MCF 10A (cell line): Measurements from ENCODE around the gene NDUFAF3. TPM values are rescaled to one million over a fixed set of nuclear protein-coding genes. Genes with fewer than 3 reads are reported as not detected.

Experiments used
- BruUV-seq: library from RNA; stranded (reverse); fragments of 400-500 nt; replicated peaks from 2 replicates; lab custom pipeline; 2021; lab: Mats Ljungman, UMichigan
- CTCF ChIA-PET: fragments of 300-600 bp; sonication (Branson Sonifier 250); formaldehyde crosslinking; extraction: SDS; loops from one replicate; lab custom pipeline; 2021; ENCODE audit warnings: antibody characterized with exemption, inconsistent platforms; lab: Yijun Ruan, JAX
- POLR2A ChIA-PET: fragments of 300-600, 350-650 bp; sonication (Branson Sonifier 250); formaldehyde crosslinking; extraction: SDS; loops from one replicate; lab custom pipeline; 2020; ENCODE audit warnings: antibody characterized with exemption, inconsistent platforms; lab: Yijun Ruan, JAX
- DNase-seq: peaks from one replicate; pipeline ENCODE4 v3.0.0-alpha.2; 2018; ENCODE audit not compliant: unreplicated experiment
- H3K27ac Mint-ChIP-seq: one replicate; pipeline ENCODE4 v1.8.0; 2022; ENCODE audit warnings: mild to moderate bottlenecking, low read depth, mixed read lengths; ENCODE audit not compliant: unreplicated experiment
- H3K27me3 Mint-ChIP-seq: one replicate; pipeline ENCODE4 v1.8.0; 2022; ENCODE audit warnings: mixed read lengths; ENCODE audit not compliant: insufficient read depth, unreplicated experiment
- H3K36me3 Mint-ChIP-seq: one replicate; pipeline ENCODE4 v1.8.0; 2022; ENCODE audit warnings: mild to moderate bottlenecking, moderate library complexity, mixed read lengths; ENCODE audit not compliant: insufficient read depth, unreplicated experiment
- H3K4me1 Mint-ChIP-seq: one replicate; pipeline ENCODE4 v1.8.0; 2022; ENCODE audit warnings: mixed read lengths; ENCODE audit not compliant: insufficient read depth, unreplicated experiment
- H3K4me3 Mint-ChIP-seq: one replicate; pipeline ENCODE4 v1.8.0; 2022; ENCODE audit warnings: mild to moderate bottlenecking, moderate library complexity, mixed read lengths; ENCODE audit not compliant: unreplicated experiment
- H3K9me3 Mint-ChIP-seq: one replicate; pipeline ENCODE4 v1.8.0; 2022; ENCODE audit warnings: mixed read lengths; ENCODE audit not compliant: unreplicated experiment
- intact Hi-C: fragments of 100-400 bp; cut with micrococcal nuclease; formaldehyde crosslinking; loops from 2 replicates; pipeline ENCODE4 v1.14.1; 2022
- total RNA-seq: library from RNA; stranded (reverse); gene quantifications from 2 replicates; pipeline ENCODE4 v1.2.3, GENCODE V29; 2022
- TF ChIP-seq, protein P1 (sequence below): fragments of 200-600 bp; IDR thresholded peaks from one replicate; pipeline ENCODE4 v1.8.0; 2022; ENCODE audit warnings: antibody characterized with exemption, mild to moderate bottlenecking; ENCODE audit not compliant: unreplicated experiment

NDUFAF3 gene
- total RNA-seq, 1 experiment from 2014 or later: 77.8 TPM

DNA sequence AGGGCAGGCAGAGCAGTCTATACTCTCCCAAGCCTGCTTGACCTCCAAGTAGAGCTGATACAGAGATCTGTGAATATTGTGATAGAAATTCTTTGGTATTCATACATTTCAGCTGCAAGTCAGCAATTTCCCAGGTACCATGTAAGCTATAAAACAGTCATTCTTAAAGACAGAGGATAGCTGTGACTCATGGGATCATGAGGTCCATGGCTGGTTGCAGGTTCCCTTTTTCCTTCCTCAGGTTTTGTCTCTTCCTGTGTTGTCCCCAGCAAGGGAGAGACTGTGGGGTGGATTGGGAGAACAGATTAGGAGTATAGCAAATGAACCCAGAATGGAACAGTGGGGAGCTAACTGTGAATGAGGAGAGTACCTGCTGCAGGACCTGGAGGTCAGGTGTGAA, 37.3 kb upstream of the NDUFAF3 start:
- ChIA-PET CTCF (interaction anchor here (0.7 to 1.7 kb wide), 4 partner anchors 29 to 465 kb away, joined by 3 to 7 read pairs (median 4); partner anchors contain the start of gene NDUFAF3), POLR2A (interaction anchor here (1.4 to 2.3 kb wide), 2 partner anchors 12 to 23 kb away, joined by 4 to 6 read pairs; partner anchors contain the start of gene WDR6)
- peak overlapping the region; percentile 12 for H3K27ac Mint-ChIP-seq
- H3K4me3 Mint-ChIP-seq: no peak overlapping the region
- H3K36me3 Mint-ChIP-seq: peaks cover 50% of the 10 kb centered on the region
- no TSS peak for BruUV-seq
- no peaks in the 10 kb centered on the region for H3K9me3 Mint-ChIP-seq
- no peaks in the 10 kb centered on the region for H3K27me3 Mint-ChIP-seq
- intact Hi-C loops: no loop called here
- DNase-seq: no peak
- peaks cover 16% of the 10 kb centered on the region for H3K4me1 Mint-ChIP-seq
- TF ChIP-seq, protein P1, sequence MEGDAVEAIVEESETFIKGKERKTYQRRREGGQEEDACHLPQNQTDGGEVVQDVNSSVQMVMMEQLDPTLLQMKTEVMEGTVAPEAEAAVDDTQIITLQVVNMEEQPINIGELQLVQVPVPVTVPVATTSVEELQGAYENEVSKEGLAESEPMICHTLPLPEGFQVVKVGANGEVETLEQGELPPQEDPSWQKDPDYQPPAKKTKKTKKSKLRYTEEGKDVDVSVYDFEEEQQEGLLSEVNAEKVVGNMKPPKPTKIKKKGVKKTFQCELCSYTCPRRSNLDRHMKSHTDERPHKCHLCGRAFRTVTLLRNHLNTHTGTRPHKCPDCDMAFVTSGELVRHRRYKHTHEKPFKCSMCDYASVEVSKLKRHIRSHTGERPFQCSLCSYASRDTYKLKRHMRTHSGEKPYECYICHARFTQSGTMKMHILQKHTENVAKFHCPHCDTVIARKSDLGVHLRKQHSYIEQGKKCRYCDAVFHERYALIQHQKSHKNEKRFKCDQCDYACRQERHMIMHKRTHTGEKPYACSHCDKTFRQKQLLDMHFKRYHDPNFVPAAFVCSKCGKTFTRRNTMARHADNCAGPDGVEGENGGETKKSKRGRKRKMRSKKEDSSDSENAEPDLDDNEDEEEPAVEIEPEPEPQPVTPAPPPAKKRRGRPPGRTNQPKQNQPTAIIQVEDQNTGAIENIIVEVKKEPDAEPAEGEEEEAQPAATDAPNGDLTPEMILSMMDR: no peak

DNA sequence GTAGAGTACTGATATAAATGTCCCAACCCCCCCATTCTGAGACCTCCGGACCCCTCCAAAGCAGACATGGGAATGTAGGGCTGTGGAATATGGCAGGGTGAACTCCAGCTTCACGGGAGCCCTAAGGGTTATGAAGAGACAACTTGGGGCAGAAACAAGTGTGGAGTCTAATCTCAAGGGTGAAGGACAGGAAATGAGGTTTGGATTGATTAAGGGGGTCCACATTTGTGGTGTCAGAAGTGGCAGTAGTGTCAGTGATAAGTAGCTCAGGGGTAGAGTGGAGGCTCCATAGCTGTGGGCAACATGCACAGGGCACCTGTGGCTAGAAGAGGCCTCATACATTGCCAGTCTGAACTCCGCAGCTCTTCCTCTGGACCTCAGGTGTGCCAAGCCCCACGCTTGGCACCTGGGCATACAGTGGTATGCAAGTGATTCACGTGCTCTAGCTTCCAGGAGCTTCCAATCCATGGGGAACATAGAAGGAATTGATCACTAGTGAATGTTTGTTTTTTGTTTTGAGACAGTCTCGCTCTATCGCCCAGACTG, 36.0 kb upstream of the NDUFAF3 start:
- H3K27me3 Mint-ChIP-seq: no peaks in the 10 kb centered on the region
- ChIA-PET CTCF (interaction anchor here (0.6 to 5.7 kb wide), 8 partner anchors 11 to 463 kb away, joined by 3 to 38 read pairs (median 6); partner anchors contain the start of genes NDUFAF3 and WDR6), POLR2A (interaction anchor here (0.6 to 2.3 kb wide), 2 partner anchors 22 to 229 kb away, joined by 4 to 6 read pairs; partner anchors contain the start of gene WDR6)
- H3K4me1 Mint-ChIP-seq: peaks cover 18% of the 10 kb centered on the region
- peak overlapping the region; percentile 39 for H3K27ac Mint-ChIP-seq
- no TSS peak for BruUV-seq
- no peaks in the 10 kb centered on the region for H3K9me3 Mint-ChIP-seq
- peaks cover 38% of the 10 kb centered on the region for H3K36me3 Mint-ChIP-seq
- intact Hi-C loops: no loop called here
- TF ChIP-seq, protein P1: no peak
- no peak for DNase-seq
- no peak overlapping the region for H3K4me3 Mint-ChIP-seq

DNA sequence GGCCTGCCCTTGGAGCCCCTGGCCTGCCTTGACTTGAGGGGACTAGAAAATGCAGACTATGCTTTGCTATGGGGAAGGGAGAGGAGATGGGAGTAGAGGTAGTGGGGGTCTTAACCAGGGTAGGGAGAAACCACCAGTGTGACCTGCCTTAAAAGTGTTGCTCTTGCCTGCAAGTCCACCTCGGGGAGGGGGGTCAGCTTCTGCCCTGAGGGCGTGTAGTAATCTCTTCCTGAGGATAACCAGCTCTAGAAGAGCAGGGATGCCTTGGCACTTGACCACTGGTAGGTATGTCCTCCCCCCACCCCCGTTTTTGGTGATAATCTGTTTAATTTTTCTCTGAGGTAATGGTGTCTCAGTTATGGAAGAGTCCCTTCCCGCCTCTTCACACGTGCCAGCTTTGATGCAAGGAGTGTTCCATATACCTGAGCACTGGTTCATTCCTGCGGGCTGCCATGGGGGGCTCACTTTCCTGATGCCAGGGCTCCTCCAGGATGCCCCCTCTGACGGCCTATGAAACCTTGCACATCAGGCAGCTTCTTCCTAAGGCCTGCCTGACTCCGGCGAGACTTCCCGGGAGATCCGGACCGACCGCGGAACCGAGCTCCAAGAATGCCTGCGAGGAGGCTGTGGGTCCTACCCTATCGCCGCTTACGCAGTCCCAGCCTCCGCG, 32.7 kb upstream of the NDUFAF3 start:
- ChIA-PET POLR2A (interaction anchor here (0.7 to 7.4 kb wide), 13 partner anchors 9 to 362 kb away, joined by 3 to 131 read pairs (median 4); partner anchors contain the start of genes ARIH2, DALRD3, IMPDH2 and LAMB2), CTCF (interaction anchor here (0.6 to 5.7 kb wide), 17 partner anchors 9 to 460 kb away, joined by 3 to 38 read pairs (median 3); partner anchors contain the start of genes DALRD3, IMPDH2, NDUFAF3 and QRICH1)
- H3K27ac Mint-ChIP-seq: peak overlapping the region; percentile 71
- no peak for DNase-seq
- H3K36me3 Mint-ChIP-seq: peaks cover 12% of the 10 kb centered on the region
- H3K4me1 Mint-ChIP-seq: peaks cover 29% of the 10 kb centered on the region
- H3K27me3 Mint-ChIP-seq: no peaks in the 10 kb centered on the region
- H3K9me3 Mint-ChIP-seq: no peaks in the 10 kb centered on the region
- BruUV-seq: TSS peak; percentile 37
- intact Hi-C loops: loop anchor here (2.0 kb wide), 3 partner anchors 18 to 460 kb away; partner anchors contain the start of gene WDR6
- TF ChIP-seq, protein P1: no peak
- peak overlapping the region; percentile 89 for H3K4me3 Mint-ChIP-seq
